Measurements from ENCODE around the gene ALS2.
A peak's percentile ranks its signal among the peaks of the same experiment; 100 is the strongest.
"Not testable (repeated sequence)": the region's sequence is repeated elsewhere in the genome, so short reads cannot be mapped to it uniquely, and the experiment has no call there.

The ALS2 gene

DNA sequence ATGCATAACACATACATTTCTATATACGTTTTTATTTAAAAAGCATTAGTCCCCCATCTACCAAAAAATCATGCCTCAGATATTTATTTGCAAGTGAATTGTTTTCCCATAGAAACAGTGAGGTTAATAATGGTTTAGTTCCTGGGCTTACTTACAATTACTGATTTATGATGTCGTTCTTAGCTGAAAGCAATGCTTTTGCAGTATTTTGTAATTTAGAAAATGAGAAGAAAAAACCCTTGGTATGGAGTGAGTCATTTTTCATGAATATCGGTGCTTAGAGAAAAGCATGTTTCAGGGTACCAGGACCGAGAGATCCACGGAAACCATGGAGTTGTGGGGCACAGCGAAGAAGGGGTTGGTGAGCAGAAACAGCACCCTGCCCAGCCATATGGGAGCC lies 13.6 kb upstream of the ALS2 start:
- DNase-seq (ENCODE audit: low read depth in 2 of 2) = no peak

DNA sequence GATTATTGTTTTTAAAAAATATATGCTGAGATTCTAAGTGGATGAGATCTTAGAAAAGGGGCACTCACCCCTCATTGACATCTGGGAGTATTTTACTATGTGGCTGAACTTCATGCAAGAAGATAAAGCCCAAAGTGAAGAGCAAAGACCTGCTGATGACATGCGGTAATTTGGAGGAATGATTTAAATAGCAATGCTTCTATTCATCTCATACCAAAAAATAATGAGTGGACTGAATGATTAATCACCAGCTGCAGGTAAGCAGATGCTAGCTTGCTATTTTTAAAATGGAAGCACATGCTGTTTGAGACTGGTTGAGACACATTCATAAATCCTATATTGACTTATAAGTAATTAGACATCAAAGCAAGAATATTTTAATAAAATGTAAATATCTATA lies 12.9 kb upstream of the ALS2 start:
- no peak for DNase-seq (ENCODE audit: low read depth in 2 of 2)

DNA sequence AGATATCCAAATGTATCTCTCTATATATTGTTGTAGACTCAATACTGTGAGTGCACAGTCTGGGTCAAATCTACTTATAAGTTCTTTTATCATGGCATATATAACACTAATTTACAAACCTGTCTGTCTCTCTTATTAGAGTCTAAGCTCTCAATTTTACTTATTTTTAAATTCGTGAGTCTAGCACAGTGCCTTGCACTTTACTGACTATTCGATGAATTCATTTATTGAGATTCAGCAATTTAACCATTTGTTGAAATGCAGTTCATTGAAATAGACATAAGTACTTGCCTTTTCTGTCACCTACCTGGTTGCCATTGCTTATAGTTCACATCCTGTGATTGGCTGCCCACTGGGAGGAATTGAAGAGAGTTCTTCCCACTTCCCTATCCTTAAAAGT lies 10.3 kb upstream of the ALS2 start:
- no peak for DNase-seq (ENCODE audit: low read depth in 2 of 2)

DNA sequence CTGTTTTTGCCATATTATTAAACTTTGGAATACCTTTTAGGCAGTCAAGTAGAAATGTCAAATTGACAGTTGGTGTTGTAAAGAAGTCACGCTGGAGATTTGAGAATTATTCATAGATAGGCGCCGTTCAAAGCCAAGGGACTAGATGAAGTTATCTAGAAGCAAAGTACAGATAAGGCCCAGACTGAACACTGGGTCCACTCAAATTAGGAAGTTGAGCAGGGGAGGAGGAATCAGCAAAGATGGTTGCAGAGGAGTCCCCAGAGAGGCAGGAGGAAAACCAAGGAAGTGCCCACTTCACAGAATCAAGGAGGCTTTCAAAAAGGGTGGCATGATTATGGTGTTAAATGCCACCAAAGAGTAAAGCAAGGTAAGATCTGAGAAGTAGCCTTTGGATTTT lies 9.6 kb upstream of the ALS2 start:
- no peak for DNase-seq (ENCODE audit: low read depth in 2 of 2)

DNA sequence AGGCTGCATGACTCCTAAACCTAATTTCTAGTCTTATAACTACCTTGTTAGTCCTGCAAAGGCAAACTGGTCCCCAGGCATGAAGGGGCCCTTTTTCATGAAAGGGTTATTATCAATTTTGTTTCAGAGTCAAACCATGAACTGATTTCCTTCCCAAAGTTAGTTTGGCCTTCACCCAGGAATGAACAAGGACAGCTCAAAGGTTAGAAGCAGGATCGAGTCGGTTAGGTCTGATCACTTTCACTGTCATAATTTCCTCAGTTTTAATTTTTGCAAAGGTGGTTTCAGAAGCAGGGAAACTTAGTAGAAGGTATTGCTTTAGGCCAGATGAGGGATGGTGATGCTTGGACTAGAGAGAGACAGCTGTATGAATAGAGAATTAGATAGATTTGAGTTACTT lies 8.7 kb upstream of the ALS2 start:
- no peak for DNase-seq (ENCODE audit: low read depth in 2 of 2)

DNA sequence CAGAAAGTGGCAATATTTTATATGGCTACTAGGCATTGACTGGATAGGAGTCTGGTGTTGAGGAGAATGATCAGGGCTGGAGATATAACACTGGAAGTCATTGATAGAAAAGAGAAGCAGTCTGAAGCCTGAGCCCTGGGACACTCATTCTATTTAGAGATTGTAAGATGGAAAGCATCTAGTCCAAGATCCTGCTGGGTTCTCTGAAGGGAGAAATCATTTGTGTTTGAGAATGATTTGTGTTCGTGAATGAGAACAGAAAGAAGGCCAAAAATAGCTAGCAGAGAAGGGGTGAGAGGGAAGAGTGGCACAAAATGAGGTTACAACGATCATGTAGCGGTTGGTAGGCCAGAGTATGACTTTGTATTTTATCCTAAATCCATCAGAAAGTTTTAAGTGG lies 7.6 kb upstream of the ALS2 start:
- DNase-seq (ENCODE audit: low read depth in 2 of 2) = no peak

DNA sequence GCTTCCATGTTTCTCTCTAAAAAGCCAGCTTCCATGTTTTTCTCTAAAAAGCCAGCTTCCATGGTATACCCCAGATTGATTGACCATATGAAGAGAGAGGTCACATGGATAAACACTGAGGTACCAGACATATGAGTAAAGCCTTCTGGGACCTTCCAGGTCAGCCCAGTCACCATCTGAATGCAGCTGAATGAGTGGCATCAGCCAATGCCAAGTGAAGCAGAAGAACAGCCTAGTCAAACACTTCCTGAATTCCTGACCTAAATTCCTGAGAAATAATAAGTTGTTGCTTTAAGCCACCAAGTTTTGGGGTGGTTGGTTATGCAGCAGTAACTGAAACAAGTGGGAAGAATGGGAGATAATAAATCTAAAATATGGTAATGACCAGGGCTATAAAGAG lies 5.7 kb upstream of the ALS2 start:
- no peak for DNase-seq (ENCODE audit: low read depth in 2 of 2)

DNA sequence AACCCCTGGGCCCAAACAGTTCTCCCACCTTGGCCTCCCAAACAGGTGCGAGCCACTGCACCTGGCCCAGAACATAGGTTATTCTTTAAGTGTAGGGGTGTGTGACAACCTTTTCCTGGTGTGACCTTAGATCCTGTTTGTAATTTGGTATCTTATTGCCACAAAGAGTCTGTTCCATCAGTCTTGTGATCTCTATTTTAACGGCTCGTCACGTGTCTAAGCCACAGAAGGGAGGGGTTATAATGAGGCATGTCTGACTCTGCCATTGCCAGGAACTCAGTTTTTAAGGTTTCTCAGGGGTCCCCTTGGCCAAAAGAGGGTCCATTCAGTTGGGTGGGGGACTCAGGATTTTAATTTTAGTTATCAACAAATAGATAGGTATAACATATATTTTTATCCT lies 4.4 kb upstream of the ALS2 start:
- DNase-seq (ENCODE audit: low read depth in 2 of 2) = no peak

DNA sequence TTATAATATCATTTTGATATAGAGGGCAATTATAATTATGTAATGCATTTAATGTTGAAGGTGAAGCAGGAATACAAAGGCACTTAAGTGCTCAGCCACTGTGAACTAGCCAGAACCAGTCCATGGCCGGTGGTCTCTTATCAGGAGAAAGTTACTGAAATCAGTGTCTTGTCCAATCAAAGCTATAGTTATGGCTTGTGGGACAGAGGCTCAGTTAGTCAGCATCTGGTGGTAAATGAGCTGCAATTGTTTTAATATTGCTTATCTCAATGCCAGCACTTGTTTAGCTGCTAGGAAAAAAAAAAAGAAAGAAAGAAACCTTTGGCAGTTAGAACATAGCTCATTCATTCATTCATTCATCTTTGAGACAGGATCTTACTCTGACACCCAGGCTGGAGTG lies 3.8 kb upstream of the ALS2 start:
- no peak for DNase-seq (ENCODE audit: low read depth in 2 of 2)

DNA sequence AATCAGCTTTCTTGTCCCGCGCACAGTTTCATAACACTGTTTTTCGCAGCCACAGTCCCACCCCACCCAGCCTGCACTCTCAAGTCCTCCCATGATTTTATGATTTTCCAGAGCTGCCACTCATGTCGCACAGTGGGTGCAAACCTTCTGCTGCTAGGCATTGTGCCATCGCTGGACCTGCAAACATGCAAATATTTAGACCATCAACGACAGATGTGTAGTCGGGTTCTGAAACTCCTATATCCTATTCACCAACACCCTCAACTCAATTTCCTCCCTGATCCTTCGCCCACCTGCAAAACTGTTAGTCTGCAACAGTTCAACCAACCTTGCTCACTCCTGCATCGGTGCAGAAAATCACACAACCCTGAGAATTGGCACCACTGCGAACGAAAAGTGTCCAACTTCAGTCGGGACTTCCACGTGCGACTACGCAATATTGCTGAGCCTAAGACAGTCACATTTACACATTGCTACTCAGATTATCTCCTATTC lies 871 bp upstream of the ALS2 start:
- DNase-seq (ENCODE audit: low read depth in 2 of 2) = no peak

DNA sequence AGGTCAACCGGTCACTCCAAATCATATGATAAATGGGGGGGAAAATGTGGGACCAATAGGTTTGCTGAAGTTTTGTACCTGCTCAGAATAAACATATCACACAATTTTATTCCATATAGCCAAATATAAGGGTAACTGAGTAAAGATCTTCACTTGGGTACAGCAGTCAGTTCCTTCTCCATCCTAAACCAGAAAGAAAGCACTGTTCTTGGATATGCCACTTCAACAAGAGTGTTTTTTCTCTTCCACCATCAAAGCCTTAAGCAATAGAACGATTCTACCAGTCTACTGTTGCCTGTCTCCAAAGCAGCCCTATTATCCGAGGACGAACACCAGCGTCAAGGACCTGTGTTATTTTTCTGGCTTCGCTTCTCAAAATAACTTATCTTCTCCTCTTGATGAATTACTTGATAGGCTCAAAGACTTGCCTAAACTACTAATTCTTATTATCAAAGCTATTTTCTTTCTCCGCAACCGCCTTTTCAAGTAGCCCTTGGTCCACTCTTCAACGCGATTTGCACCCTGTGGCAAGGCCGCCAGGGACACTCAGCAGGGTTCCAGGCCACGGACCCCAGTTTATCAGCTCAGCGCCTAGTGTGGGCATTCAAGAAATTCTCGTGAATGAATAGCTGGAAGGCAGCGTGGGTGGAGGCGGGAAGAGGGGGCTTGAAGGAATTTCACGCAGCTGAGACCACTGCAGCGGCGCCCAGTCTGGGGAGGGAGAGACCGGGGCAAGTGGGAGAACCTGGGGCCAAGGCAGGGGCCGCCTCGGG lies 646 bp downstream of the ALS2 start:
- no peak for DNase-seq (ENCODE audit: low read depth in 2 of 2)

DNA sequence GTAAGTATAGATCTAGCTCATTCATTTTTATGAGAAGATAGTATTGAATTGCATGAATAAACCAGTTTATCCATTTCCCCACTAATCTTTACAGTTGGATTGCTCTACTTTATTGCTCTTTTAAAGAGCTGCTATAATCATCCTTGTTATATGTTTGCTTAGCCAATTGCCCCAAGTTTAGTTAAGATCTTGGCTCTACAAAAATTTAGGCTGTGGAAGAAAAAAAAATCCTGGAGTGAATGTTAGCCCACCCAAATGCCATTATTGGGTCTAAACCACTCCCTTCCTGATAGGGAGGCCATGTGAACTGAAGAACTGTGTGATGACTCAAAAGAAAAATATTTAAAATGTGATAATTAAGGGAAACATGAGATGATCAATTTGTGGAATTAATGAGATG lies 2.9 kb downstream of the ALS2 start:
- DNase-seq (ENCODE audit: low read depth in 2 of 2) = no peak

DNA sequence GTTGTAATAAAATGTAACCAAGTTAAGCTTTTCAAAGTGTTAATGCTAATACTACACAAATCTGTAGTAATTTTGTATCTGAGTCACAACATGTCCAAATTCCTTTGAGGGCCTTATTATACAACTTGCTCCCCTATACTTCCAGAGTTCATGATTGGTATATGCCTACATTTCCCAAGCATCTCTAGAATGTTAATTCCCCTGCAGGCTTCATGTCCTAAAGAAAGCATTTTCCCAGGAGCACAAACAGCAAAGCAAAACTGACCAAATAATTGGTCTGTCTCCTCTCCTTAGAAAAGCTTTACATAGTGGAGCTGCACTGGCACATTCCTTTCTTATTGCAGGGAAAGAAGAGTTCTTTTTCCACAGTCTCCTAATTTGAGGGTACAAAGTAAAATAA lies 3.7 kb downstream of the ALS2 start:
- no peak for DNase-seq (ENCODE audit: low read depth in 2 of 2)

DNA sequence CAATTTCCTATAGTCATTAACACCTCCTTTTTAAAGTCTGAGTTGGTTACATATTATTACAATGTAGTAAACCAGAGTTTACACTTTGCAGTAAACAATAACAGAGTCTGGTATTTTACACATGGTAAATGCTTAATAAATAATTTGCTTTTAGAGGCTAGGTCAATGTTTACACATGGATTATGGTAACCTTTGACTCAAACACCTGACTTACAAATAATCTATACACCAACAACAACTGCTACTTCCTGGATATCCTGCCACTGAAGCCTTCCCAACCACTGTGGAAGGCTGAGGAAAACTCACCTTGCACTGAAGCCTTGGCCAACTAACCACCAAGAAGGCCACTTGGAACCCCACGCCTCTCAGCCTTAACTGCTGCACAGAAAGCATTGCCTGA lies 5.4 kb downstream of the ALS2 start:
- DNase-seq (ENCODE audit: low read depth in 2 of 2) = no peak

DNA sequence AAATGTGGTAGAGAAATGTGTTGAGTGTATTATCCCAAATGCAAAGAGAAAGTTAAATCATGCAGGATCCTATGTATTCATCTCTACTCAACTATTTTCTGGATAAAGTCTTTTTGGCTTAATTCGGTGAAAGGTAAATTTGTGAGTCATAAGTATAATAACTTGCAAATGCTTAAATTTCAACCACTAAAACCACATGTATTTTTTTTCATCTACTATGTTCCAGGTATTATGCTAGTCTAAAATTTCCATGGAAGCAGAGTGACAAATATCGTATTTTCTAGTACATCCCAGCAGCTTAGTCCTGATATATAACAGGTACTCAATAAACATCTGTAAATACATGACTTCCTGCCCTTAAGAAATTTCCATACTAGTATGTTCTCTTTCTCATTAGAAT lies 6.2 kb downstream of the ALS2 start:
- DNase-seq (ENCODE audit: low read depth in 2 of 2) = no peak

DNA sequence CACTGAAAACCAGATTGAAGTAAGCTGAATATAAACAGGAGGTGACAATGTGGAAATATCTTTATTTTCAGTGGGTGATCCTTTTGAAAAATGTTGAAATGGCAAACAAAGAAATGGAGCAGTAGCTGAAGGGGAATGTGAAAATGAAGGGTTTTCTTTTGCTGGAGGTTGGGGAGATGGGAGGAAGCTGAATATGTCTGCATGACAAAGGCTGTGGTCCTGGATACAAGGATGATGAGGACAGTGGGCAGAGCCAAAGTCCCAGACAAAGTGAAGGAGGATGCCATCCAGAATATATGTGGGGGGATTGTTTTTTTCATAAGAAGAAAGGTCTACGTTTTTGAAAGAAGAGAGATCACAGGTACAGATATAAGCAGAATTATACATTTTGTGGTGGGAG lies 6.7 kb downstream of the ALS2 start:
- no peak for DNase-seq (ENCODE audit: low read depth in 2 of 2)

DNA sequence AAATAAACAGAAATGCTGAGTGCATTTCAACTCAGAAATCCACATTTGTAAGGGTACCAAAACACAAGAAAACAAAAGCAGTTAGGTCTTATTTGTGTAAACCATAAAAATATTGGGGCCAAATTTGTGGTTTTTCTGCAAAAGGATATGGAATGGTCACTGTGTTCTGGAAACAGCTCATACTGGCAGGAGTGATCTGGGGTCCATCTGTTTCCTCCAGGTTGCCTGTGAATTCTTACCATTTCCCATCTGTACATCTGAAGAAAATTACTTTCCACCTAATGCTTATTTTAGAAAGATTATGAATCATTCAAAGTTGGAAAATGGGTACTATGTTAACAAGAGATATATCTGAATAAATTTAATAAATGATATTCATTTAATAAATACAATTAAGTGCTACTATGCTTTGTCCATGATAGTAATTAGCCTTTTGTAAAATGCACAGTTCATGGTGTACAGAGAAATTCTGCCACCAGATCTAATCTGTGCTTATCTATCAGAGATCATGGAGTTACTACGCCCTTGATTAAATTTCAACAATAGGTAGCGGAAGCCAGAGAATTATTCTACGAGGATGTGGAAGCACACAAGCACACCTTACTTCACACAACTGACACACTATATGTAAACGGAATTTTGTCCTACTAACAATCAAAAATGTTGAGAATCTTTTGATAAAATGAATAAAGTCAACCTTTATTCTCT lies 10.9 kb downstream of the ALS2 start:
- DNase-seq (ENCODE audit: low read depth in 2 of 2) = no peak

DNA sequence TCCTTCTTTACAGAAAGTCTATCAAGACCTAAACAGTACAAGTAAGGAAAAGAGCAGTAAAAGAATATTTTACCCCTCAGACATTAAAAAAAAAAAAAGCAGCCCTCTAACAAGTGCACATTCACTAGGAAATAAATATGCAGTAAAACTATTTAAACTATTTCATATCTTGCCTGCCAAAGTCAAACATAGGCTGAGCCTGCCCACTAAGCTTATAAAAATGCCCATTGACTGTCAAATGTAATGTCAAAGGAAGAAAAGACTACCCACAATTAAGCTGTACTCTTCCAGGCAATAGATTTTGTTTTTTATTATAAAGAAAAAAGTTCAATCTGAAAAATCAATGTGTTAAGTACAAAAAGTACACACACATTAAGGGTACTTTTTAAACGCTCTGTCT lies 11.8 kb downstream of the ALS2 start:
- peak in 1 of 2 experiments; percentile 25 for DNase-seq (ENCODE audit: low read depth in 2 of 2)

DNA sequence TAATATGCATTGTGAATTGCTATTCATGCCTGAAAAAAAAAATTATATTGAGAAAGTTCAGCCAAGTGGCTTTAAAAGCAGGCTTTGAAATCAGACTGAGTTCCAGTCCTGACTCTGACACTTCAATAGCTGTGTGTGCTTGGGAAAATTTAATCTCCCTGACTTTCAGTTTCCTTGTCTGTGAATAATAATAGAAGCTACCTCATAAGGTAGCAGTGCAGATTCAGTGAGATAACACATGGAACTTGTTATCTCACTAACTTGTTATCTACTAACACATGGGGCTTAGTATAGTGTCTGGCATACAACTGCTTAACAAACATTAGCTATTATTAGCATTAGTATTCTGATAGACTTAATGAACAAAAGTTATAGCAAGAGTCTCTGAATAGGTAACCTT lies 14.9 kb downstream of the ALS2 start:
- no peak for DNase-seq (ENCODE audit: low read depth in 2 of 2)

DNA sequence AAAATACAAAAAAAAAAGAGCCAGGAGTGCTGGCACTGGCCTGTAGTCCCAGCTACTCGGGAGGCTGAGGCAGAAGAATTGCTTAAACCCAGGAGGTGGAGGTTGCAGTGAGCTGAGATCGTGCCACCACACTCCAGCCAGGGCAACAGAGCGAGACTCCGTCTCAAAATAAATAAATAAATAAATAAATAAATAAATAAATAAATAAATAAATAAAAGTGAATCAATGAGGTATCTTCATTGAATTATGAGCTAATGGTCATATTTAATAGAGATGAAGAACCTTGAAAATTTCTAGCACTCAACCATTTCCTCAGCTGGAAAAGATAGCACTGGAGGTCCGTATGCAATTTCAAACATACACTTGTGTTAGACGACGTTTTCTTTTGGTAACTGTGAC lies 16.3 kb downstream of the ALS2 start:
- DNase-seq (ENCODE audit: low read depth in 2 of 2) = not testable (repeated sequence)

DNA sequence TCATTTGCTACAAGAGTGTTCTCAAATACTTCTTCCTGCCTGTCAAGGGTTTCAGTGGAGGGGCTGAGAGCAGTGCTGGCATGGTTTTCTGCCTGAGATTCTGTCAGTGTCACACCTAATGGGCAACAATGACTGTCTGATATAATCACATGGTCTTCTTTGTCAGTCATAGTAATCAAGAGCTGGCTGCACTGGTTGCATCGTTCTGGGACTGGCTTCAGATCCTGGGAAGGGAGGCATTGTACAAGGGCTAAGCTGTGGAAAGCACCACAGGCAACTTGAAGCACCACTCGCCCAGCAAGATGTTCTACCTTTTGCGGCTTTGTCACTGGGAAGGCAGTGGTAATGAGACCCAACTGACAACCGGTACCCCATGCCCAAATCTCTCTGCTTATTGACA lies 19.6 kb downstream of the ALS2 start:
- DNase-seq (ENCODE audit: low read depth in 2 of 2) = no peak

DNA sequence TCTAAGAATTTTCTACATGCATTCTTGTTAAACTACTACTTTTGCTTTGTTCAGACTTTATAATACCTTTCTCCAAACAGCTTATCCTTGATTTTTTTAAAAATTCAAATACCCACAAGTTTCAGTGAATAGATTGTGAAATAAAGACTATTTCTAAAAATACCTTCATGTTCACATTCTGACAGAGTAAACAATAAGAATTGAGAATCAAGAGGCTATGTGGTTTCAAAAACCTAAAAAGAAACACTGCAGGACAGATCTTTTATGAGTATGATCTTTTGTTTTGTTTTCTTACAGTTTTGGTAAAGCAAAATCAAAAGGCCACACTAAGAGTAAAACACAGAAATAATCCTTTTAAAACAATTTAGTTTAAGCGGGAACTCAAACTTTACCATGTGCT lies 21.2 kb downstream of the ALS2 start:
- DNase-seq (ENCODE audit: low read depth in 2 of 2) = no peak

DNA sequence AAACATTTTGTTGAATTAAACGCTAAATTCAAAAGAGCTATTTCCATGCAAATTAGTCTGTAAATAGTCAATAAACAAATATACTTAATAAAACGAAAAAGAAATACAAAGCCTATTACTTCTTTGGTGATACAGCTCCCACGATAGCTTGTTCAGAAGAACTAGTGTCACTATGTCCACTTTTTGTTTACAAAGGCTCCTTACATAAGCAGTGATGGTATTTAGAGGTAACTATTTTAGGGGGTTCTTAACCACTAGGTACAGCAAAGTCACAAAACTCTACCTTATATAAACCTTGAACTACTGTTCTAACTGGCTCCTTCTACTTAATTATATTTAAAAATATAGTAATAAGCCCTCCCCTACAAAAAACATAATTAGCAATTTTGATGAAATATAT lies 21.9 kb downstream of the ALS2 start:
- DNase-seq (ENCODE audit: low read depth in 2 of 2) = no peak

DNA sequence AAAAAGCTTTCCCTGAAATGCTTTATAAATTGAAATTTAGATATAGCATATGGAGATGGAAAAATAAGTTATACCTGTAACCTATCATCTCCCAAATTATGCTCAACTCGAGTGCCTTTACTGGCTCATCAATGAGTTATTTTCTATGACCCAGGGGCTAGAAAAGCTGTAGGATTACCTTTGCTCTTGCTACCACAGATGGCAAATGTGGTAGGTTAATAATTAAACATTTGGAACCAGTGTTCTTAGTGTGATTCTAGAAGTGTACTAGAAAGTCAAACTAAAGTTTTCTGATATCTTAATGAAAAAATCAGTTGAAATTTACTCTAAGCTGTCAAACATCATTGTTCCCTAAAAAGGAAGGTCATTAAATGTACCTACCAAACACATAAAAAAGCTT lies 22.5 kb downstream of the ALS2 start:
- no peak for DNase-seq (ENCODE audit: low read depth in 2 of 2)

Data from fibroblast of skin of left biceps (primary cell).